Stimulated activated CD8-positive, alpha-beta memory T cell treated with anti-CD3 and anti-CD28 coated beads, Interleukin-4, amount 100 ng/mL, for 24 hours (primary cell): Measurements from ENCODE around the gene CFAP91.
"Not testable (repeated sequence)": the region's sequence is repeated elsewhere in the genome, so short reads cannot be mapped to it uniquely, and the experiment has no call there.

Experiments used
- DNase-seq: peaks from one replicate; pipeline ENCODE4 v3.0.0-alpha.2; 2020; ENCODE audit warnings: low read depth

The CFAP91 gene

DNA sequence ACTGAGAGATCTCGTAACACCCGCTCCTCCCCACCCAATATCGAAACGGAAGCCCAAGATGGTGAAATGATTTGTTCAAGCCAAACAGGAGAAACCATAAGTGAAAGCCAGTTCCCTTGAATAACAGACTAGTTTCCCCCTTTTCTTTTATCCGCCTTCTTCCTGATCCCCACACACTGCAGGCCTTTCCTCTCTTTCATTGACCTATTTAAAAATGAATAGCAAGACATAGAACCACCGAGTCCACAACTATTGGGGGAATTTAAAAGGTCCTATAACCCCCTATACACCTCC, 25.2 kb upstream of the CFAP91 start:
- DNase-seq: no peak

DNA sequence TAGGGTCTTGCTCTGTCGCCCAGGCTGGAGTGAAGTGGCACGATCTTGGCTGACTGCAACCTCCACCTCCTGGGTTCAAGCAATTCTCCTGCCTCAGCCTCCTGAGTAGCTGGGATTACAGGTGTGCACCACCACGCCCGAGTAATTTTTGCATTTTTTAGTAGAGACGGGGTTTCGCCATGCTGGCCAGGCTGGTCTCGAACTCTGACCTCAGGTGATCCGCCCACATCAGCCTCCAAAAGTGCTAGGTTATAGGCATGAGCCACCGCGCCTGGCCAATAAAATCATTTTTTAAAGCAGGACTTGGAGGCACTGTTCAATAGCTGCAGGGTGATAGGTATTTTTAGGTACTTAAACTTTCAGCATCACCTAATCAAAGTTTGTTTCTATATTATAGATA, 24.6 kb upstream of the CFAP91 start:
- DNase-seq: not testable (repeated sequence)

DNA sequence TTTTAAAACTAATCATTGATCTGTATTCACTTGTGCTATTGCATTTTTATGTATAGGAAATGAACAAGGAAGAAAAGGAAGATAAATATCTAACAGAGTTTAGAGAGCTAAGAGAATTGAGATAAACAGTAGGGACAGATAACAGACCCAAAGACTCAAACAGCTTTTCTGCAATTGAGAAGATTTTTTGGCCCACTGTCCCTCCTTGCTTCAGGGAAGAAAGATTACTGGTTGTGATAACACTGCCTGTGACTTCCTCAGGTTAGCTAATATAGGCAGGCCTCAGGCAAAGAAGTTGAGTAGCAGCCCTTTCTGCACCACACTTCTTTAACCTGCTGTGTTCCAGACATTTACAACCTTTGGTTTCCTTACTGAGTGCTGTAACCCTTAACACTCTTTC, 22.9 kb upstream of the CFAP91 start:
- no peak for DNase-seq

DNA sequence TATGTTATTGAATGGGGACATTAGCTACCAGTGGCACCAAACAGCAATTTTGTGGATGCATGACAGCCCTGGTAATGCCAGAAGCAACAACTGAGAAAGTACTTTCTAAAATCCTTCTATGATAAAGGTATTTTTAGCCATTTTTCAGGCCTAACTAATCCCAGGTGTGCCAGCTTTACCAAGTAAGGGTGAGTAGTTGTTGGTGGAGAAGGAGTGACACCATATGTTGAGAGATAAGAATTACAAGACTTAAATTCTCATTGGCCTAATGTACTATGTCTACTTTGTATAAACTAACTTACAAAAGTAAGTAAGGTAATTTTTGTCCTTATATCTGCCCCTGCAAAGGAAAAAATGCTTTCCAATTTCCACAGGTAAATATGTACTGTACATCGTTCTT, 21.5 kb upstream of the CFAP91 start:
- no peak for DNase-seq

DNA sequence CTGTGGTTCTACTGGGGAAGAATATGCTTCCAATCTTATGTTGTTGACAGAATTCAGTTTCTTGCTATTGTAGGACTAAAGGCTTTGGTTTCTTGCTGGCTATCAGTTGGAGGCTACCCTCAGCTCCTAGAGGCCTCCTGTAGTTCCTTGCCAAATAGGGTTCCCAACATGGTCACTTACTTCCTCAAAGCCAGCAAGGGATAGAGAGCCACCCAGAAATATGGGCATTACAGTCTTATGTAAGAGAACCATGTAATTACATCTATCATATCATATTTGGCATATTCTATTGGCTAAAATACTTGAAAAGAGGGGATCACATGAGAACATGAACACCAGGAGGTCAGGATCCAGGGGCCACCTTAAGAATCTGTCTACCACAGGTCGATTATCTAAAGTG, 19.4 kb upstream of the CFAP91 start:
- no peak for DNase-seq

DNA sequence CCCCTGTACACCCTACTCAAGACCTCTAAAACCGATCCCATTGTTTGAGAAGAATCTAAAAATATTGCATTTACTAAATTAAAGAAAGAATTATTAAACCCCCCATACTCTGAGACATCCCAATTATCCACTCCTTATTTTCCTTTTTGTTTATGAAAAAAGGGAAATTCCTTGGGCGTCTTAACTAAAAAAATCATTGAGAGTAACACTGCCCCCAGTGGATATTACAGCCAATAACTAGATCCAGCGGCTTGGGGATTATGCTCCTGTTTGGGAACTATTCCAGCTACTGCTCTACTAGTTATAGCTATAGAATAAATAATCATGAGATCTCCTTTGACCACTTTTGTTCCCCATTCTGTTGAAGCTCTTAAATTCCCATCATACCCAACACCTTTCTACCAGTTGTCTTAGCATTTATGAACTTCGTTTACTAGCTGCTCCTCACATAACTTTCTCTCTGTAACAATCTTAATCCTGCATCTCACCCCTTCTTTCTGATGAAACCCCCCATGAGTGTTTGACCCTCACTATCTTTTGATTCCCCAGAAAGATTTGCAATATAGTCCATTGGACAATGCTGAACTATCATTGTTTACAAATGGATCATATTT, 12.7 kb upstream of the CFAP91 start:
- no peak for DNase-seq

DNA sequence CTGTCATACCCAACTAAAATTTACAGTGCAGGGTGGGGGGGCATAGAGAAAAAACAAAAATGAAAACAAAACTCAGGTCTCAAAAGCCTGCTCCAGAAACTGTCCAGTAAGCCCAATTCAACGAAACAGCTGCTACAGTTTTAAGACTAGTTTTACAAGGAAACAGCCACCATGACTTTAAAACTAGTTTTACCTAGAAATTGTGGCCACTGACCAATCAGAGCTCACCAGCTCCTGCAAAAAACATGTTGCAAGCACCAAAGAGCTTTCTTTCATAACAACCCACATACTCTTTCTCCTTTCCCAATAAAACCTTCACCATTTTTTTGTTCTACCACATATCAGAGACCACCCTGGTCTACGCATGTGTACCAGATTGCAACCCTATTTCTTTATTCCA, 7.3 kb upstream of the CFAP91 start:
- DNase-seq: no peak

DNA sequence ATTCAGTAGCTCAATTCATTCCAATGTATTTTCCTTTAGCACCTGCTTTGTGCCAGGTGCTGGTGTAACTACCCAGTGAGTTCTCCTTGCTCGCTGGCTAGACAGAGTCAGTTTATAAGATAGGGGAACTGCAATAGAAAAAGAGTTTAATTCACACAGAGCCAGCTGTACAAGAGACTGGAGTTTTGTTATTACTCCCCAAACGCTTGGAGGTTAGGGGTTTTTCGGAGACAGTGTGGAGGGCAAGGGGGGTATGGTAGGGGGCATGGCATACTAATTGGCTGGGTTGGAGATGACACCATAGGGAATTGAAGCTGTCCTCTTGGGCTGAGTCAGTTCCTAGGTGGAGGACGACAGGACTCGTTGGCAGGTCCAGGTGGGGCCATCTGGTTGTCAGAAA, 5.4 kb upstream of the CFAP91 start:
- no peak for DNase-seq

DNA sequence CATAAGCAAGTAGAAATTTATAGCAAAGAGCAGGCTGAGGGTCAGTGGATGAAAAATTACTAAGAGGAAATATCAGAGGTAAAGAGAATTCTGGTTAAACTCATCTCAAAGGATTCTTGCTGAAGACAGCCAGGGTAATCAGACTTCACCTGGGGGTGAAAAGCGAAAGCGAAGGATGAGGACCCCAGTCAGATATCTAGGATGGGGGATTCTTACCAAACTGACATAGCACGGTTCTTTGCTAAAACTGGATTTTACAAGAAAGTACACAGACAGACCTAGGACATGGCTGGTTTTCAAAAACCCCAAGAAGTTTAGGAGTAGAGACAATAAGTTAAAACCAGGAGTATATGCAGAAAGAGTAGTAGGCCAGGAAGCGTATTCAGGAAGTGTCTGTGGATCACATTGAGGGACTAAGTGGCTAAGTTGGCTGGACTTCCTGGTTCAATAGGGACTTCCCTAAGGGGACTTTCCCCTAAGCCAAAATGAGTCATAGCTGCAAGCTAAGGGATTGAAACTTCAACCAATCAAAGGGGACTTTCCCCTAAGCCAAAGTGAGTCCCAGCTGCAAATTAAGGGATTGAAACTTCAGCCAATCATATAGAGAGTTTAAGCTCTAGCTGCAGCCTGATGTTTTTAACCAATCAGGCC, 2.4 kb upstream of the CFAP91 start:
- no peak for DNase-seq

DNA sequence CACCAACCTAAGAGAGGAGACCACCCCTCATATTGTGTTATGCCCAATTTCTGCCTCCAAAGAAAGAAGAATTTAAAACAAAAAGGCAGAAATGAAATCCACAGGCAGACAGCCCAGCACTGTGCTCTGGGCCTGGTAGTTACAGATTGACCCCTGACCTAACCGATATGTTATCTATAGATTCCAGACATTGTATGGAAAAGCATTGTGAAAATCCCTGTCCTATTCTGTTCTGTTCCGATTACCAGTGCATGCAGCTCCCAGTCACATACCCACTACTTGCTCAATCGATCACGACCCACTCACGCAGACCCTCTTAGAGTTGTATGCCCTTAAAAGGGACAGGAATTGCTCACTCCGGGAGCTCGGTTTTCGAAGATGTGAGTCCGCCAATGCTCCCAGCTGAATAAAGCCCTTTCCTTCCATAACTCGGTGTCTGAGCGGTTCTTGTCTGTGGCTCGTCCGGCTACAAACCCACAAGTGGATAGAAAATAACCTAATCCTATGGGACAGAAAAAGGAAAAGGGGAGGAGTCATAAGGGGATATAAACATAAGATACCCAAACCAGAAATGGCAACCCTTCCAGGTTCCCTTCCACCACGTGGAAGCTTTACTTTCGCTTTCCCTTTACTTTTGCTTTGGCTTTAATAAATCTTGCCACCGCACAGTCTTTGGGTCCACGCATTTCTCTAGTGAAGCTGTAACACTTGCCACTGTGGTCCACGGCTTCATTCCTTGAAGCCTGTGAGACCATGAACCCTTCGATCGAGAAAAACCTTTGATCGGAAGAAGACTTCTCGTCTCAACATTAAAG, 1.7 kb upstream of the CFAP91 start:
- DNase-seq: no peak

DNA sequence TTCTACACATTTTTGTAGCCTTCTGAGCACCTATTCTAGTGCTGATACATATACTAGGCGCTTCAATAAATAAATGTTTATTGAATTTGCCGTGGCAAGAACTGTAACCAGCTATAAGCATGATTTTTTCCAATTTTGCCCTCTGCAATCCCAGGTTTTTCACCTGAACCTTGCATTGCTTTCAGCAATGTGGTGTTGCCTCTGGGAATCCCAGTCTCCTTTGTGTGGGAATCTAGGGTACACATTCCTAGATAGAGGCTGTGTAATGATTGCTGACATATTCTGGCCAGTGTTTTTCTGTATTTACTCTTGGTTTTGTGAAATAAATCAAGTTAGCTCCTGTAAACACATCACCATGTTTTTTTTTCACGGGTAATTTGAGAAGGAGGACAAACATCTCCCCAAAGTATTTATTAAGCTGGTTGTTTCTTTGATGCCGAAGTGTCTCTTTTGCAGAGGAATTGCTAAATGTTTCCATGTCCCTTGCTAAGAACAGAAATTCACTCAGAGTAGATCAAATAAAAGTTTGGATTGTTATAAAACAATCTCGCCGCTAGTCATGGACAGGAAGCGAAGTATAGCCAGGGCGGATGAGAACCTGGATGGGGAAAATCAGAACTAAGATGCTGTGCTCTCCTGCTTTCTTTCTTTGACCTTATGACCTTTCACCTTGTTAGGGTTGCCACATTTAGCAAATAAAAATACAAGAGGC, 1.2 kb downstream of the CFAP91 start:
- no peak for DNase-seq

DNA sequence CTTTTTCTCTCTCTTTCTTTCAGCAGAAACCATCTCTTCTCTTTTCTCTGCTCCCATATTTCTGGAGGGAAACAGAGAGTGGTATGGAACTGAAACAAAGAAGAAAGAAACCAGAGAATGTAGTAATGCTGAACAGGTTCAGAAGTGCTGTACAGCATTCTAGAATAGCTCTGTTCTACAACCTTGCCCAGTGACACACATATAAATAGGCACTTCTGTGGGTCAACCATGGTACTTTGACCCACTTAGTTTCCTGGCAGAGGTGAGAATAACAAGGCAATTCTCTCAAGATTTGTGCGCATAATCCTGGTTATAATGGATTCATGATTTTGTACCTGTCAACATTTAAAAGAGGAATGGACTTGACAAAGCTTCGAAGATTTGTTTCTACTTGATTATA, 12.3 kb downstream of the CFAP91 start:
- no peak for DNase-seq

DNA sequence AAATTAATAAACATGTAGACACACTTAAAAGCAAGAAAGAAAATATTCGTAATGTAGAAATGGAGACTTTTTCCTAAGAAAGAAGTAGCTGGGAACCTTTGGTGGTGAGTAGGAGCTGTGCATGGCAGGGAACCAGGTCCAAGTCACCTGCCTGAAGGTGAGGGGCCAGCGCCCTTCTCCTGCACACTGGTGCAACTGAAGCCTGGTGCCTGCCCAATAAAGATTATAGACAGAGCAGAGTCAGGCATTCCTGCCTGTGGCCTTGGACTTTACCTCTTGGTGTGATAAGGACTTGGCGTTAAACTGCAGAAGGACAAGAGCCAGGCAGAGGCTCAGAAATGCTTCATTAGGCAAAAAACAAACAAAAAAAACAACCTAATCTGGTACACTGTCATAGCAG, 14.2 kb downstream of the CFAP91 start:
- no peak for DNase-seq

DNA sequence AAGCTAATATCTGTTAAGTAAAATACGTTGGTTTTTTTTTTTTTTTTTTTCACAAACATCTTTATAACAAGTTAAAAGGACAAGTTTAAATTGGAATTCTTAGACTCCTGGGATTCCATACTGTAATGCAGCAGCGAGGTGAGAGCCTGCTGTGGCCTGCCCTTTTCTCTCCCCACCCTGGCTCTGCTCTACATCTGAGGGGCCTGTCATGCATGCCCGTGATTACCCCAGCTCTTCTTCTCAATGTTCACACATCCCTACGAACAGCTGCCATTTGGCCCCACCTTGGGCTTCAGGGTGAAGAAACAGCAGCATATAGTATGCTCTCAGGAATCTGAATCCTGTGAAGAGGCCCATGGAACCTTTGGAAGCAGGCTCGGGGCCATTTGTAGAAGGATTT, 14.7 kb downstream of the CFAP91 start:
- DNase-seq: no peak

DNA sequence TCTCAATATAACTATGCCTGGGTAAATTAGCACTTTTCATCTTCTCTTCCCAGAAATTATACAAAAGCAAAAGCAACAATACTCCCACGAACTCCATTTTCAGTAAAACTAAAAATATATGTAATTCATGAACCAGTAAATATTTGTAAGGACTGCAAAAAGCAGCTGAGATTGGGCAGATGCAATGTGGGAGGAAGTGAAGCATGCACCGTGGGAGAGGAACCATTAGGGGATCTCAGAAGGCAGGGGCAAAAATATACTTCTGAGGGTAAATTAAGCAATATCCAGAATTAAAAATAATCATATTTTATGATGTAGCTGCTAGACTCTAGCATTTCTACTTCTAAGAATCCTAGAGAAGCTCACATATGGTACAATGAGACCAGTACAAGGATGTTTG, 20.2 kb downstream of the CFAP91 start:
- DNase-seq: no peak

DNA sequence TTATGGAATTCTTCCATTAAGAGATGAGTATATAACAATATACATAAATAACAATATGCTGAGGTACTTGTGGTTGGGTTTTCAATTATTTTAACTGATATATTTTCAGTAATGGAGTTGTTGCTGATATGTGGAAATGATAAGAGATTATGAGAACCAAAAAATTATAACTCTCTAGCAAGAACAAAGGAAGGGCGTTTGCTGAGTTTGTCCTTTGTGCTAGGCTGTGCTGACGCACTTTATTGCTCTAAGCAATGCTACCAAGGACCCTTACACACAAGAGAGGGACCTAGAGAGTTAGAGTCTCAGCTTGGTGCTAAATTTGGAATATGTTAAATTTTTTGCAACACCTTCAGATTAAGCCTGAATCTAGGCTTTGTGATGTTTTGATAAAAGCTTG, 24.1 kb downstream of the CFAP91 start:
- no peak for DNase-seq

DNA sequence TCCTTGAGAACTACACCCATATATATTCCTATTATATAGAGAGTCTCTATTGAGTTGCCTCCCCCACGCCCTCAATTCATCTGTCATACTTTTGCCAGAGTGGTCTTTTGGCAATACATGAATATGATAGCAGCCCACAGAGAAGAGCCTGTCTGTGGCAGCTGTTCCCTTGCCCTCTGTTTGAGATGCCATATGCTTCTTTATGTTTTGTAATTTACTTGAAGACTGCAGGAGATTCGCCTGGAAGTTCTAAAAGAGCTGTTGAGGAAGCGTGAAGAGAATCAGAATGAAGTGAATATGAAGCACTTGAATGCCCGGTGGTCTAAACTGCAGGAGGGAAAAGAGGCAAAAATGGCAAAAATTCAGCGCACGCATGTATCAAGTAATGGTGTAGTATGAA, 27.2 kb downstream of the CFAP91 start:
- DNase-seq: no peak

DNA sequence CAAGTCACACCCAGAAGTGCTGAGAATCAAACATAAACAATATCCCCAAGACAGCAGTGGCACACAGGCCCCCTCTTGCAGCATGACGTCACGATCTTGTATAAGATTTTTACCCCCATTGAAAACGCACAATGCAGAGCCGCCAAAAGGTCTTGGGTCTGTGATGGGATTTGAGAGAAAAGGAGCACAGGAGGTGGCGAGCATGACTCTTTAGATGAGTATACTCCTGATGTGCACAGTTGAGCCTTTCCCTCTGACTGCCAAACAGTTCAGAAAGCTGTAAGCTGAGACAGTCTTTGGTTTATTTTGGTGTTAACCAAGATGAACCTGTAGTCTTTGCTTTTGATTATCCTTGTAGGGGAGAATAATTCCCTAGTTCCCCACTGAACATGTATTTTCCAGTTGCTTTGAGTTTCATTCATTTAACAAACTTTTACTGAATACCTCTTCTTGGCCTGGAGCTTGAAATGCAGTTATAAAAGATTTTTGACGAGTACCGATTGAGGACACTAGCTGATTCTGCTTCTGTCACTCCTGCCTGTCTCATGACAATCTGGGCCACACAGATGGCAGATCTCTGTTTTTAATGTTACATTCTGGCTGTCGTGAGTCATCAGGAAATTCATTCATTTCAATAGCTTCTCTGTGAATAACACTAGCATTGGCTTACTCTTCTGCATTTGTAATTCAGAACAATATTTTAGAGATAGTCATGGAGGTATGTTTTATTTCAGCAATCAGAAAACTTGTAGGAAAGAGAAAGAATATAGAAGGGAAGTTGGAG, 28.9 kb downstream of the CFAP91 start:
- DNase-seq: no peak

DNA sequence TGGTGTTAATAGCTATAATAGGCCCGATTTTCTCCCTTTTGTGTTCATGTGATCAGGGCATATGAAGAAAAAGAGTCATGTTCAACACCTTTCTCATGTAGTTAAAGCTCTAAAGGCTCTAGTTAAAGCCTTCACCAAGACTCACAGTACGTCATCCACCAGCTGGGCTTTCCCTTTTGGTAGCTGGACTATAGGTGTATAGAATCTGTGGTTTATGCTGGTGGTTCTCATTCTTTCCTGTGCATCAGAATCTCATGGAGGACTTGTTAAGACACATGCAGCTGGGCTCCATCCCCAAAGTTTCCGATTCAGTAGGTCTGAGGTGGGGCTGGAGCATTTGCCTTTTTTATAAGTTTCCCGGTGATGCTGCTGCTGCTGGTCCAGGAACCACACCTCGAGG, 31.0 kb downstream of the CFAP91 start:
- DNase-seq: no peak

DNA sequence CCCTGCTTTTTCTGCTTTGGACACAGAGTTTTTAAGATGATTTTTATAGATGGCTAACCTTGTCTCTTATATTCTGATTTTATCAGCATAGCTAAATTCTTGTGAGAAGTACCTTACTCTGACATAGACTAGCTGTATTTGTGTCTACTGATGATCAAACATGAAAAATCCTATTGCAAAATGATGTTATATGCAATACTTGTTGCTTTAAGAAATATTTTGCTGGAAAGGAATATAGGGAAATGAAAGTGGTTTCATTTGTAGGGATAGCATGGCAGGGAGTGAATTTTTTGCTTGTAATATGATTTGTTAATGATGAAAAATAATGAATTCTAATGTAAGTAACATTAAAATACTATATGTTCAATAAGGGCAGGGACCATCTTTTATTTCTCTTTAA, 35.9 kb downstream of the CFAP91 start:
- DNase-seq: no peak

DNA sequence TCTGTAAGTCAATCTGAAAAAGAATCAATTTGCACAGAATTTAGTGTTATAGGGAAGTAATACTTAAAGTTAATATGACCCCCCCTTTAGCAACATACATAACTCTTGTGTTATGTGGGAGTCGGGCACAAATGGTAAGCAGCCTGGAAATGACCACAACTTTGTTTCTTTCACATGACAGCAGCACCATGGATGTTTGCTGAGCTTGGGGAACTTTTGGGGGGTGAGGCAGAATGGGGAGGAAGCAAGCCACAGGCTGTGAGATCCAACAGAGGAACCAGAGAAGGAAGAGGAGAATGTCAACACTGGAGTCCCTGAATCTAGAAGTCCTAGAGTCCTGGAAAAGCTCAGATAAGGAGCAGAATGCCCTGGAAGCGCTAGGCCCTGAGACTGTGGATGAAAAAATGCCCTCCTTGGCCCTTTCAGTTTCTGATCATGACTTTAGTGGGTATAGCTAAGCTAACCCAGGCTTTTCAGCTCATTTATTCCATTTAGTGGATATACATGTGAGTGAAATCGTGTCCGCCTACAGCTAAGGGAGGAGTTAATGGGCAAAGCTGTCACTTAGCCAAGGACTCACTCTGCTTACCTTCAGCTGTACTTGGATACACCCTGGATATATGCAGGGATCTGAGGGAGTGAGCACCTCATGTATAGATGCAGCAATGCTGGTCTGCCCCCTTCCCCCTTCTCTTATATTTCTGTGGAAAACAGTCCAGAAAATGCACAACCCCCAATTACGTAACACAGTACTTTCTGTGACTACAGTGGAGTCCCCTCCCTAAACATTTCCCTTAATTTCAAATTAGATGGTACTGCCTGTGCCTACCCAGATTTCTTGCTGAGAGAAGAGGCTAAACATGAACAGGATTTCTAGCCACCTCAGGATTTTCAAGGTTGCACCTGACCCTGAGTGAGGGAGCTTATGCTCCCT, 39.1 kb downstream of the CFAP91 start:
- DNase-seq: no peak
